Right lung (tissue), 5 donors: ENCODE results near the gene PTPN20. TPM values are rescaled to one million over a fixed set of nuclear protein-coding genes. Genes with fewer than 3 reads are reported as not detected.
"Not testable (repeated sequence)": the region's sequence is repeated elsewhere in the genome, so short reads cannot be mapped to it uniquely, and the experiment has no call there.

Experiments
- DNase-seq, 2 donors: peaks; one replicate each; pipeline ENCODE4 v3.0.0-alpha.2; 2013
- polyA plus RNA-seq, 5 donors: library from polyadenylated mRNA; unstranded; fragments of 120-200 nt; gene quantifications; one replicate each; pipeline versions ENCODE4 v1.2.1 to v1.2.3, GENCODE V29; 2013; ENCODE audit warnings: inconsistent platforms in 1 of 5, low replicate concordance in 1 of 5; ENCODE audit not compliant: insufficient read length in 5 of 5, insufficient read depth in 1 of 5

PTPN20 gene
- polyA plus RNA-seq, 5 donors, result 2.3 to 7.8 (median 4.2) TPM

GRCh38 chr10:46948687-46949518 lies 37.7 kb downstream of the PTPN20 start:
- DNase-seq, result not testable (repeated sequence)

GRCh38 chr10:46952540-46952939 lies 41.3 kb downstream of the PTPN20 start:
- DNase-seq, result not testable (repeated sequence)

GRCh38 chr10:46960742-46961141 lies 49.5 kb downstream of the PTPN20 start:
- not testable (repeated sequence) for DNase-seq

- not testable (repeated sequence) for DNase-seq
Observed at GRCh38 chr10:46963356-46963755, 52.1 kb downstream of the PTPN20 start.

- DNase-seq, result not testable (repeated sequence)
Observed at GRCh38 chr10:46967013-46967412, 55.8 kb downstream of the PTPN20 start.

GRCh38 chr10:46980223-46980622 lies 69.0 kb downstream of the PTPN20 start:
- DNase-seq, result not testable (repeated sequence)

GRCh38 chr10:46987233-46987924 lies 76.2 kb downstream of the PTPN20 start:
- not testable (repeated sequence) for DNase-seq

- DNase-seq, result peak; percentile 60 to 71
Observed at GRCh38 chr10:46992803-46993561, 81.8 kb downstream of the PTPN20 start.

- no peak for DNase-seq
Observed at GRCh38 chr10:46995234-46995633, 84.0 kb downstream of the PTPN20 start.

GRCh38 chr10:46998192-46998591 lies 87.0 kb downstream of the PTPN20 start:
- DNase-seq, result no peak

GRCh38 chr10:46998595-46998994 lies 87.4 kb downstream of the PTPN20 start:
- DNase-seq, result no peak

GRCh38 chr10:46999217-46999616 lies 88.0 kb downstream of the PTPN20 start:
- no peak for DNase-seq

- no peak for DNase-seq
Observed at GRCh38 chr10:47008769-47009168, 97.5 kb downstream of the PTPN20 start.

- no peak for DNase-seq
Observed at GRCh38 chr10:47009215-47009838, 98.1 kb downstream of the PTPN20 start.

- DNase-seq, result no peak
Observed at GRCh38 chr10:47010036-47010435, 98.8 kb downstream of the PTPN20 start.

GRCh38 chr10:47012214-47012613 lies 101.0 kb downstream of the PTPN20 start:
- no peak for DNase-seq

- peak in 1 of 2 donors; percentile 42 for DNase-seq
Observed at GRCh38 chr10:47013507-47014154, 102.4 kb downstream of the PTPN20 start.

GRCh38 chr10:47015404-47015803 lies 104.2 kb downstream of the PTPN20 start:
- no peak for DNase-seq

- DNase-seq, result no peak
Observed at GRCh38 chr10:47016564-47016963, 105.3 kb downstream of the PTPN20 start.

GRCh38 chr10:47018026-47018735 lies 107.0 kb downstream of the PTPN20 start:
- no peak for DNase-seq
